ENCODE measurements around the gene ZNF260.
"Not testable (repeated sequence)": the region's sequence is repeated elsewhere in the genome, so short reads cannot be mapped to it uniquely, and the experiment has no call there.

Gene ZNF260

GRCh38 chr19:36514012-36514612 lies 14.0 kb downstream of the ZNF260 start:
- Mint-ChIP-seq H3K4me3 (no peak overlapping the region), H3K9me3 (peaks cover 67% of the 10 kb centered on the region), H3K4me1 (no peaks in the 10 kb centered on the region), H3K27me3 (no peaks in the 10 kb centered on the region), H3K27ac (no peak overlapping the region), H3K36me3 (peaks cover 52% of the 10 kb centered on the region)
- no peak for DNase-seq
- CTCF ChIA-PET: no interaction called here

- Mint-ChIP-seq H3K9me3 (peaks cover 47% of the 10 kb centered on the region), H3K4me1 (no peaks in the 10 kb centered on the region), H3K4me3 (no peak overlapping the region), H3K36me3 (peaks cover 8% of the 10 kb centered on the region), H3K27ac (no peak overlapping the region), H3K27me3 (no peaks in the 10 kb centered on the region)
- DNase-seq: no peak
- CTCF ChIA-PET: no interaction called here
These were observed 19.7 kb downstream of the ZNF260 start for GRCh38 chr19:36508325-36508724.

GRCh38 chr19:36501973-36502372 lies 26.1 kb downstream of the ZNF260 start:
- Mint-ChIP-seq H3K27me3 (no peaks in the 10 kb centered on the region), H3K36me3 (peaks cover 2% of the 10 kb centered on the region), H3K27ac (no peak overlapping the region), H3K4me3 (no peak overlapping the region), H3K9me3 (peaks cover 49% of the 10 kb centered on the region), H3K4me1 (no peaks in the 10 kb centered on the region)
- CTCF ChIA-PET: no interaction called here
- DNase-seq: no peak

GRCh38 chr19:36497001-36497400 lies 31.1 kb downstream of the ZNF260 start:
- Mint-ChIP-seq H3K9me3 (peaks cover 33% of the 10 kb centered on the region), H3K4me1 (no peaks in the 10 kb centered on the region), H3K27me3 (no peaks in the 10 kb centered on the region), H3K36me3 (peaks cover 6% of the 10 kb centered on the region), H3K27ac (no peak overlapping the region), H3K4me3 (no peak overlapping the region)
- DNase-seq: no peak
- CTCF ChIA-PET: interaction anchor here (1.1 kb wide), 1 partner anchor 369 kb away, joined by 3 read pairs; no protein-coding TSS in a partner anchor

GRCh38 chr19:36492689-36493453 lies 35.2 kb downstream of the ZNF260 start:
- H3K4me1 Mint-ChIP-seq: peaks cover 23% of the 10 kb centered on the region
- H3K36me3 Mint-ChIP-seq: peaks cover 20% of the 10 kb centered on the region
- H3K9me3 Mint-ChIP-seq: peaks cover 27% of the 10 kb centered on the region
- peak; percentile 47 for DNase-seq
- CTCF ChIA-PET: interaction anchor here (0.6 to 1.1 kb wide), 3 partner anchors 9 to 115 kb away, joined by 3 to 4 read pairs (median 3); no protein-coding TSS in a partner anchor
- H3K27ac Mint-ChIP-seq: peak overlapping the region; percentile 8
- H3K27me3 Mint-ChIP-seq, H3K4me3 Mint-ChIP-seq: not testable (repeated sequence)

- Mint-ChIP-seq H3K4me1 (peaks cover 32% of the 10 kb centered on the region), H3K9me3 (peaks cover 28% of the 10 kb centered on the region), H3K36me3 (peaks cover 32% of the 10 kb centered on the region), H3K27ac (peak overlapping the region; percentile 97)
- DNase-seq, H3K4me3 Mint-ChIP-seq, CTCF ChIA-PET, H3K27me3 Mint-ChIP-seq: not testable (repeated sequence)
These were observed 37.2 kb downstream of the ZNF260 start for GRCh38 chr19:36490846-36491245.

- Mint-ChIP-seq H3K4me1 (peaks cover 33% of the 10 kb centered on the region), H3K27me3 (no peaks in the 10 kb centered on the region), H3K27ac (peak overlapping the region; percentile 97), H3K9me3 (peaks cover 30% of the 10 kb centered on the region), H3K4me3 (peak overlapping the region; percentile 96), H3K36me3 (peaks cover 37% of the 10 kb centered on the region)
- CTCF ChIA-PET: no interaction called here
- DNase-seq: peak; percentile 82
These were observed 38.1 kb downstream of the ZNF260 start for GRCh38 chr19:36489920-36490415.

- H3K9me3 Mint-ChIP-seq: peaks cover 32% of the 10 kb centered on the region
- H3K27me3 Mint-ChIP-seq: no peaks in the 10 kb centered on the region
- CTCF ChIA-PET: no interaction called here
- H3K36me3 Mint-ChIP-seq: peaks cover 38% of the 10 kb centered on the region
- peaks cover 33% of the 10 kb centered on the region for H3K4me1 Mint-ChIP-seq
- peak within 1 kb of the TSS; percentile 97 for H3K27ac Mint-ChIP-seq
- DNase-seq: peak; percentile 96
- peak within 1 kb of the TSS; percentile 96 for H3K4me3 Mint-ChIP-seq
These were observed 38.8 kb downstream of the ZNF260 start, which contains the start of gene ZNF566 for GRCh38 chr19:36489118-36489919. Gene ZNF566, minus strand, starts transcription at chr19:36489561. Its CDS starts 13,004 bp downstream, at chr19:36476557.

GRCh38 chr19:36488846-36489117 lies 39.3 kb downstream of the ZNF260 start:
- Mint-ChIP-seq H3K27ac (peak overlapping the region; percentile 97), H3K9me3 (peaks cover 36% of the 10 kb centered on the region), H3K36me3 (peaks cover 42% of the 10 kb centered on the region), H3K4me3 (peak overlapping the region; percentile 96), H3K4me1 (peaks cover 33% of the 10 kb centered on the region), H3K27me3 (no peaks in the 10 kb centered on the region)
- DNase-seq: no peak
- CTCF ChIA-PET: no interaction called here

- Mint-ChIP-seq H3K4me1 (peaks cover 33% of the 10 kb centered on the region), H3K9me3 (peaks cover 35% of the 10 kb centered on the region), H3K4me3 (peak overlapping the region; percentile 96), H3K27me3 (no peaks in the 10 kb centered on the region), H3K36me3 (peaks cover 44% of the 10 kb centered on the region), H3K27ac (peak overlapping the region; percentile 97)
- CTCF ChIA-PET: no interaction called here
- DNase-seq: no peak
These were observed 39.8 kb downstream of the ZNF260 start for GRCh38 chr19:36488118-36488845.

- H3K9me3 Mint-ChIP-seq: peaks cover 45% of the 10 kb centered on the region
- no peak overlapping the region for H3K4me3 Mint-ChIP-seq
- H3K27me3 Mint-ChIP-seq: no peaks in the 10 kb centered on the region
- peaks cover 17% of the 10 kb centered on the region for H3K4me1 Mint-ChIP-seq
- H3K27ac Mint-ChIP-seq: no peak overlapping the region
- peaks cover 45% of the 10 kb centered on the region for H3K36me3 Mint-ChIP-seq
- DNase-seq: no peak
- CTCF ChIA-PET: interaction anchor here (0.6 kb wide), 1 partner anchor 9 kb away, joined by 3 read pairs; no protein-coding TSS in a partner anchor
These were observed 44.4 kb downstream of the ZNF260 start for GRCh38 chr19:36483653-36484052.

GRCh38 chr19:36482876-36483275 lies 45.2 kb downstream of the ZNF260 start:
- CTCF ChIA-PET: no interaction called here
- Mint-ChIP-seq H3K4me3 (no peak overlapping the region), H3K4me1 (peaks cover 10% of the 10 kb centered on the region), H3K27ac (no peak overlapping the region), H3K9me3 (peaks cover 50% of the 10 kb centered on the region), H3K27me3 (no peaks in the 10 kb centered on the region), H3K36me3 (peaks cover 44% of the 10 kb centered on the region)
- no peak for DNase-seq
